Right lobe of liver (tissue), 6 donors: ENCODE results near the gene COL6A1. TPM values are rescaled to one million over a fixed set of nuclear protein-coding genes. Genes with fewer than 3 reads are reported as not detected.

Source experiments
- ATAC-seq, 4 donors: fragments of 200-7000 bp; cut with Tn5 transposase; one replicate each; pipeline ENCODE4 v1.9.1; 2020; ENCODE audit warnings: mild to moderate bottlenecking in 4 of 4, moderate library complexity in 4 of 4
- DNase-seq, 3 donors: peaks; one replicate each; pipeline ENCODE4 v3.0.0-alpha.2; 2020
- H3K27ac ChIP-seq, 3 donors: fragments of 200-600 bp; one replicate each; pipeline ENCODE4 v1.8.0; 2022
- H3K27me3 ChIP-seq, 2 donors: fragments of 200-600 bp; one replicate each; pipeline ENCODE4 v1.8.0; 2022
- H3K36me3 ChIP-seq, 4 donors: fragments of 200-600 bp; sonication (generic) in 1 of 4; one replicate each; pipeline versions ENCODE4 v1.5.1 to v1.8.0; 2017 to 2022; ENCODE audit warnings: control low read depth in 1 of 4
- H3K4me1 ChIP-seq, 4 donors: fragments of 200-600 bp; sonication (generic) in 1 of 4; one replicate each; pipeline versions ENCODE4 v1.5.1 to v1.8.0; 2017 to 2022; ENCODE audit warnings: control low read depth in 1 of 4
- H3K4me3 ChIP-seq, 3 donors: fragments of 200-600 bp; one replicate each; pipeline ENCODE4 v1.8.0; 2022
- H3K9me3 ChIP-seq, 4 donors: fragments of 200-600 bp; sonication (generic) in 1 of 4; one replicate each; pipeline versions ENCODE4 v1.5.1 to v1.8.0; 2017 to 2022; ENCODE audit warnings: control low read depth in 1 of 4
- POLR2A ChIP-seq: fragments of 450-650 bp; IDR thresholded peaks from one replicate; pipeline ENCODE4 v1.6.1; 2017; ENCODE audit warnings: antibody characterized with exemption, mild to moderate bottlenecking
- WGBS: methylation state at CpG from one replicate; pipeline ENCODE4 v1.1.6; 2018; ENCODE audit warnings: low coverage, low lambda C conversion rate; ENCODE audit not compliant: insufficient coverage; ENCODE audit errors: missing lambda C conversion rate; 5-methylcytosine and 5-hydroxymethylcytosine counted together
- intact Hi-C, 2 donors: fragments of 100-400 bp; cut with DNase I; formaldehyde crosslinking; loops; one replicate each; pipeline versions ENCODE4 v1.11.2 to v1.14.1; 2022
- total RNA-seq, 6 experiments: library from RNA; depleted of rRNA in 2 of 6; stranded (reverse); fragments of >200 nt in 2 of 6; fragmentation: NEBNext Ultra II Directional in 3 of 6; extraction: Animal tissue kit (Norgen Biotek cat#: 25700) in 3 of 6; gene quantifications; one replicate each; pipeline versions ENCODE4 v1.1.0 to v1.2.4, GENCODE V29; 2016 to 2023
- TF ChIP-seq, protein P1 (sequence below), 4 donors: fragments of 200-600 bp in 3 of 4; fragments of 450-650 bp in 1 of 4; IDR thresholded peaks; one replicate each; pipeline versions ENCODE4 v1.5.1 to v1.8.0; 2016 to 2022; ENCODE audit warnings: antibody characterized with exemption in 4 of 4, mild to moderate bottlenecking in 2 of 4
- donor health status: DM: no; HTN: yes; CAD: no.
- donor health status: DM: no; HTN: no; CAD: no.
- donor health status: DM: no; HTN: no; CAD: no.
- donor health status: DM: no; HTN: yes; CAD: no.
- donor health status: DM: no; HTN: yes; CAD: no.

The COL6A1 gene
- total RNA-seq, 6 experiments from 2014 or later, result 28.2 to 79.9 (median 51.1) TPM

- no peak overlapping the region for H3K4me3 ChIP-seq
- intact Hi-C loops, result no loop called here
- DNase-seq (no peak), ATAC-seq (peak in 1 of 4 donors; percentile 9)
- no peak overlapping the region for H3K27ac ChIP-seq
- WGBS, result 81% methylated on average over 13 of the region's 52 CpGs
- H3K27me3 ChIP-seq, result no peaks in the 10 kb centered on the region
- no peaks in the 10 kb centered on the region for H3K9me3 ChIP-seq
- no peaks in the 10 kb centered on the region for H3K4me1 ChIP-seq
- H3K36me3 ChIP-seq, result no peaks in the 10 kb centered on the region
- TF ChIP-seq POLR2A, result no peak
- TF ChIP-seq, protein P1, sequence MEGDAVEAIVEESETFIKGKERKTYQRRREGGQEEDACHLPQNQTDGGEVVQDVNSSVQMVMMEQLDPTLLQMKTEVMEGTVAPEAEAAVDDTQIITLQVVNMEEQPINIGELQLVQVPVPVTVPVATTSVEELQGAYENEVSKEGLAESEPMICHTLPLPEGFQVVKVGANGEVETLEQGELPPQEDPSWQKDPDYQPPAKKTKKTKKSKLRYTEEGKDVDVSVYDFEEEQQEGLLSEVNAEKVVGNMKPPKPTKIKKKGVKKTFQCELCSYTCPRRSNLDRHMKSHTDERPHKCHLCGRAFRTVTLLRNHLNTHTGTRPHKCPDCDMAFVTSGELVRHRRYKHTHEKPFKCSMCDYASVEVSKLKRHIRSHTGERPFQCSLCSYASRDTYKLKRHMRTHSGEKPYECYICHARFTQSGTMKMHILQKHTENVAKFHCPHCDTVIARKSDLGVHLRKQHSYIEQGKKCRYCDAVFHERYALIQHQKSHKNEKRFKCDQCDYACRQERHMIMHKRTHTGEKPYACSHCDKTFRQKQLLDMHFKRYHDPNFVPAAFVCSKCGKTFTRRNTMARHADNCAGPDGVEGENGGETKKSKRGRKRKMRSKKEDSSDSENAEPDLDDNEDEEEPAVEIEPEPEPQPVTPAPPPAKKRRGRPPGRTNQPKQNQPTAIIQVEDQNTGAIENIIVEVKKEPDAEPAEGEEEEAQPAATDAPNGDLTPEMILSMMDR (IDR thresholded peaks at IDR 0.05), result no peak
Observed at GRCh38 chr21:46037331-46038325, 56.1 kb downstream of the COL6A1 start.

DNA sequence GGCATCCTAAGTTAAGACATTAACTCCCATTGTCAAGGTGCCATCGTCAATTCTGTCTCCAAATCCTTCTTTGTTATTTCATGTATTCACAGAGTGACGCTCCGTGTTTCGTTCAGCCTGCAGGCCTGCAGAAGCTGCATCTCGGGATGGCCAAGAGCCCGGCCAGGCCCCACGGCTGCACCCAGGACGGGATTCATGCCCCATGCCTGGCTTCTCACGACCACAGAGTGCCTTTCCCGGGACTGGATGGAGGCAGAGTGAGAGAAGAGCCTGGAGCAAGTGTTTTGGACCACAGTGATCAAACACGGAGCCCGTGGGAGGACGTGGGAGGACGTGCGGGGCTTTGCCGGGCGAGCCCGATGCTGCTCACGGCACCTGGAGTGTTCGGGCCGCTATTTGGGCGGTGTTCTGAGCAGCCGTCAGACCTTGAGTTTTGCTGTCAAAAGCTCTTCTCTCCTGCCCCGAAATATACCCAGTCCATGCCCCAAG lies 56.8 kb downstream of the COL6A1 start:
- TF ChIP-seq, protein P1 (IDR thresholded peaks at IDR 0.05), result no peak
- TF ChIP-seq POLR2A, result no peak
- no peaks in the 10 kb centered on the region for H3K36me3 ChIP-seq
- no peak overlapping the region for H3K27ac ChIP-seq
- H3K27me3 ChIP-seq, result no peaks in the 10 kb centered on the region
- ATAC-seq, result no peak
- 100% methylated on average over 1 of the region's 24 CpGs for WGBS
- intact Hi-C loops, result no loop called here
- no peak overlapping the region for H3K4me3 ChIP-seq
- no peaks in the 10 kb centered on the region for H3K4me1 ChIP-seq
- no peaks in the 10 kb centered on the region for H3K9me3 ChIP-seq
- no peak for DNase-seq

DNA sequence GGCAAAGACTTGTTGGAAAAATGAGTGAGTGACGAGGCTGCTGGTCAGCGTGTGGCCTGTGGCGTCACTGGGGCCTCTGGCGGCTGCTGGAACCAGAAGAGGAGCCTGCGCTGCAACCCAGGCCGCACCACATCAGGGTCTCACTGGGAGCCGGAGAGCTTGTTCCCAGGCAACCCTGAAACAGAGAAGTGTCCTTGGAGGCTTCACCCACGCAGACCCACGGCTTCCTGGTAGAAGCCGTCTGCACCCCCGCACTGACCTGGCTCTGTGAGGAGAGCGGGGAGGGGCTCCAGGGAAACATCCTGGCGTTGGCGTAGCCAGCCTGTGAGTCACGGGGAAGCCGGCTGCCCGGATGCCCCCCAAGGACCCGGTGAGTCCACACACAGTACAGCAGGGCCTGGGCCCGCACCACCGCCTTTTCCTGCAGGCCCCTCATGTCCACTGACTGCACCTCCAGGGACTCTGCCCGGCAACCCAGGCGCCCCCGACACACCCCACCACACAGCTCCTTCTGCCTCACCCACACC lies 57.4 kb downstream of the COL6A1 start:
- Histone ChIP-seq H3K4me1 (no peaks in the 10 kb centered on the region), H3K4me3 (no peak overlapping the region), H3K27ac (no peak overlapping the region), H3K27me3 (no peaks in the 10 kb centered on the region), H3K36me3 (no peaks in the 10 kb centered on the region), H3K9me3 (no peaks in the 10 kb centered on the region)
- DNase-seq (no peak), ATAC-seq (peak in 2 of 4 donors; percentile 47 to 57)
- no peak for TF ChIP-seq POLR2A
- TF ChIP-seq, protein P1 (IDR thresholded peaks at IDR 0.05), result no peak
- no CpG with 5 or more reads among the region's 23 CpGs for WGBS
- intact Hi-C loops, result no loop called here

DNA sequence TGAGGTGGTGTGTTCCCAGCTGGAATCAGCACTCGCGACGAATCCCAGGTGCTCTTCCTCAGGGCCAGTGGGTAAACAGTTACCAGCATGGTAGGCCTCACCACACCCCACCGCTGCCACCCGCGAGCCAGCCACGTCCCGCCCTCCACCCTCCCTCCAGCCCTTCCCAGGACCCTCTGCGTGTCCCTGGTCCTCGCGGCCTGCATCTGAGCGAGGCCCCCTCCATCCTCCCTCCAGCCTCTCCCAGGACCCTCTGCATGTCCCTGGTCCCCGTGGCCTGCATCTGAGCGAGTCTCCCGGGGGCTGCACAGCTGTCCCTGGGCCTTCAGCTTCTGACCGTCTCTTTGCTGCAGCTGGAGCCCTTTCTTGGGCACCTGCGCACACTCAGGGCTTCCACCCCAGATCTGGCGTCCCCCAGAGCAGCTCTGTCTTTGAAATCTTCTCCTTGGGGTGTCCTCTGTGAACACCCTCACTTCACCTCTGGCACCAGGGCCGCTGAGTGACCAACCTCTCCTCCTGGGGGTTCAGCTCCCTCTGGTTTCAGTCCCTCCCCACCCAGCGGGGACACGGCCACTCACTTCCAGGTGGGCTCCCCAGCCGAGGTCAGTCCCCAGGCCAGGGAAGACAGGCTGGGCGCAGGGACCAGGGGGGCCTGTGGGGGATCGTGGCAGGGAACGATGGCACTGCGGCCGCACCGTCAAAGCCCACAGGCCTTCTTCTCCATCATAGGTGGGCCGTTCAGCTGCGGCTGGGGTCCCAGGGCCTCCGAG lies 58.5 kb downstream of the COL6A1 start:
- intact Hi-C loops, result no loop called here
- TF ChIP-seq POLR2A, result no peak
- TF ChIP-seq, protein P1 (IDR thresholded peaks at IDR 0.05), result no peak
- WGBS, result 93% methylated on average over 6 of the region's 31 CpGs
- DNase-seq (no peak), ATAC-seq (no peak)
- no peak overlapping the region for H3K27ac ChIP-seq
- H3K4me3 ChIP-seq, result no peak overlapping the region
- no peaks in the 10 kb centered on the region for H3K4me1 ChIP-seq
- H3K27me3 ChIP-seq, result no peaks in the 10 kb centered on the region
- no peaks in the 10 kb centered on the region for H3K9me3 ChIP-seq
- H3K36me3 ChIP-seq, result no peaks in the 10 kb centered on the region
